Astrocyte of the spinal cord (primary cell): ENCODE measurements around the gene TRPM3.

Experiments used
- DNase-seq: peaks from one replicate; pipeline ENCODE4 v3.0.0; 2011; ENCODE audit warnings: low read depth, low spot score
- H3K4me3 ChIP-seq: 2 replicates; pipeline ENCODE4 v1.5.1; 2011; ENCODE audit warnings: low read depth, mild to moderate bottlenecking, low read length, moderate library complexity
- in situ Hi-C: cut with HindIII; loops from 2 replicates; pipeline ENCODE4 v1.10.0; 2017; ENCODE audit warnings: low sequenced_read_pairs
- TF ChIP-seq, protein P1 (sequence below): IDR thresholded peaks from 2 replicates; pipeline ENCODE4 v1.5.1; 2012; ENCODE audit warnings: low read depth, mild to moderate bottlenecking, low read length, inconsistent platforms

The TRPM3 gene

DNA sequence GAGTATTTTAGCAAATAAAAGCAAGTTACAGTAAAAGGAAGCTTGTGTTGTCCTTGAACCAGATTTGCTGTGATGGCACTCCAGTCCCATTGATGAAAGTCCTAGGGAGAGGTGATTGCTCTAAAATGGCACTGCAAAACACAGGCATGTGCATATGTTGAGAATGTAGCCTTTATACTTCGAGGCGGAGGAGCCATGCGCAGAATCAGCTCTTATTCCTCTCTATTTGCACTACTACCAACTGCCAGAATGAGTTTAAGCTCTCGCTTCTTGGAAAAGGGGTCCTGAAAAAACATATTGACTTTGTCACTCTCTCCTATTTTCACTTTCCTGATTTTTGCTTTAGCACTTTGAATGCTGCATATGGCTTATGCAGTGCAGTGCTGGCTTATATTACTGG is 429.0 kb downstream of the TRPM3 start:
- no peak for DNase-seq
- in situ Hi-C loops = no loop called here
- no peak overlapping the region for H3K4me3 ChIP-seq
- TF ChIP-seq, protein P1, sequence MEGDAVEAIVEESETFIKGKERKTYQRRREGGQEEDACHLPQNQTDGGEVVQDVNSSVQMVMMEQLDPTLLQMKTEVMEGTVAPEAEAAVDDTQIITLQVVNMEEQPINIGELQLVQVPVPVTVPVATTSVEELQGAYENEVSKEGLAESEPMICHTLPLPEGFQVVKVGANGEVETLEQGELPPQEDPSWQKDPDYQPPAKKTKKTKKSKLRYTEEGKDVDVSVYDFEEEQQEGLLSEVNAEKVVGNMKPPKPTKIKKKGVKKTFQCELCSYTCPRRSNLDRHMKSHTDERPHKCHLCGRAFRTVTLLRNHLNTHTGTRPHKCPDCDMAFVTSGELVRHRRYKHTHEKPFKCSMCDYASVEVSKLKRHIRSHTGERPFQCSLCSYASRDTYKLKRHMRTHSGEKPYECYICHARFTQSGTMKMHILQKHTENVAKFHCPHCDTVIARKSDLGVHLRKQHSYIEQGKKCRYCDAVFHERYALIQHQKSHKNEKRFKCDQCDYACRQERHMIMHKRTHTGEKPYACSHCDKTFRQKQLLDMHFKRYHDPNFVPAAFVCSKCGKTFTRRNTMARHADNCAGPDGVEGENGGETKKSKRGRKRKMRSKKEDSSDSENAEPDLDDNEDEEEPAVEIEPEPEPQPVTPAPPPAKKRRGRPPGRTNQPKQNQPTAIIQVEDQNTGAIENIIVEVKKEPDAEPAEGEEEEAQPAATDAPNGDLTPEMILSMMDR = no peak

DNA sequence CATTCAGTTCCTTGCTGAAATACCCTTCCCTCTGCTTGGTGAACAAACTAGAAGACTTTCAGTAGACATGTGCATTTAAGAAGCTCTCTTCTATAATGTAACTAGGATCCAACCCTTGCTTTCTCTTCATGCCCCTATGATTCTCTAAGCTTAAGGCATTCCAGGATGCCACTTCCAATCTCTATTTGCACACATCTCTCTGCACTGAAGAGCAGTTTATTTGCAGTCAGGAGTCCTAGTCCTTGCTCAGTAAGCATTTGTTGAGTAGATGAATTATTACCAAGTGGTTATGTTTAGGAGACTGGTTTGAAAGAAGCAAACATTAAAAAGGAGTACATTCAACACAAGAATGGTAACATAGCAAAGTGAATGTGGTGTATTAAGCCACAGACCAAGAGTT is 432.7 kb downstream of the TRPM3 start:
- in situ Hi-C loops = no loop called here
- H3K4me3 ChIP-seq = no peak overlapping the region
- DNase-seq = no peak
- TF ChIP-seq, protein P1 = no peak

- in situ Hi-C loops = no loop called here
- DNase-seq = no peak
- no peak overlapping the region for H3K4me3 ChIP-seq
- TF ChIP-seq, protein P1 = no peak
Observed at GRCh38 chr9:70683841-70684240, 437.6 kb downstream of the TRPM3 start.

DNA sequence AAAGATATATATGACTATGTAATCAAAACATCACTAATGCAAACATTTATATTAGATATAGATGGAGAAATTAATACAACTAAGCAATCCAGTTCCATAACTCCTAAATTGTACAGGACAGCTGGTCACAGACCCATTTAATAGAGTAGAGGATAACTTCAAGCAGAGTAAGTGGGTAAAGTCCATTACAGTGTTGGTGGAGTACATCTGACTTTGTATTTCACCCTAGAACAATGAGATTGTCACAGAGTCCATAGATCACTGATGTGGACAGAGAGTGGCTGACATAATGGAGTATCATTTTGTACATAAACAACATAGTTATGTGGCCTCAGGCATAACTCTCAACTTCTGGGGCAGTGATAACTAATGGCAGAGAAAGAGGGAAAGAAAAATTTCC is 439.1 kb downstream of the TRPM3 start:
- in situ Hi-C loops = no loop called here

DNA sequence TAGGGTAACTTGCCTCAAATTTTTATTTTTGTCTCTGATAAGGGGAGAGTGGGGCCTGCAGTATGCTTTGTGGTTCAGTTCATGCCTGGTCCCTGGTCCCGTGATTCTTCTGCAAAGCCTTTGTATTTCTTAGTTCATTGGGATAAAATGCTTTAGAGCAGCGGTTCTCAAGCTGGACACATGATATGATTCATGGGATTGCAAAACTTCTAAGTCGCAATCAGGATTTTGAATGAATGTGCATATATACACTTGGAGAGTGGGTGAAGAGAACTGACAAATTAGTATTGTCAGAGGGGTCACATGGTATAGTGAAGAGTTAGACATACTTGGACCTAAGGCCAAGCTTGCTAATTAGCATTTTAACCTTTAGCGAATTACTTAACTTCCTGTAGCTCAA is 441.6 kb downstream of the TRPM3 start:
- in situ Hi-C loops = no loop called here
- H3K4me3 ChIP-seq = no peak overlapping the region
- TF ChIP-seq, protein P1 = no peak
- DNase-seq = no peak

More for the DNA sequence above, 439.1 kb downstream of the TRPM3 start:
- TF ChIP-seq, protein P1 = no peak
- no peak overlapping the region for H3K4me3 ChIP-seq
- no peak for DNase-seq

GRCh38 chr9:70678153-70678552 is 443.3 kb downstream of the TRPM3 start:
- TF ChIP-seq, protein P1 = no peak
- in situ Hi-C loops = no loop called here
- H3K4me3 ChIP-seq = no peak overlapping the region
- no peak for DNase-seq
